B cell (primary cell): ENCODE measurements around the gene CLCN7.

ENCODE experiments used
- CTCF ChIP-seq: fragments of 200-600 bp; IDR thresholded peaks from one replicate; pipeline ENCODE4 v1.8.0; 2022; ENCODE audit warnings: antibody characterized with exemption, mild to moderate bottlenecking
- EZH2 ChIP-seq: IDR thresholded peaks from 2 replicates; pipeline ENCODE4 v1.6.1; 2012; ENCODE audit warnings: borderline replicate concordance, low read depth, mild to moderate bottlenecking, moderate library complexity, low read length; ENCODE audit not compliant: insufficient read depth, poor library complexity, severe bottlenecking

- TF ChIP-seq CTCF (no peak), EZH2 (no peak)
Measured at GRCh38 chr16:1491327-1491726, 16.5 kb upstream of the CLCN7 start.
